ENCODE data around the gene POLD1.

GRCh38 chr19:50413096-50413495 is 28.9 kb downstream of the POLD1 start:
- TF ChIP-seq, protein P1, sequence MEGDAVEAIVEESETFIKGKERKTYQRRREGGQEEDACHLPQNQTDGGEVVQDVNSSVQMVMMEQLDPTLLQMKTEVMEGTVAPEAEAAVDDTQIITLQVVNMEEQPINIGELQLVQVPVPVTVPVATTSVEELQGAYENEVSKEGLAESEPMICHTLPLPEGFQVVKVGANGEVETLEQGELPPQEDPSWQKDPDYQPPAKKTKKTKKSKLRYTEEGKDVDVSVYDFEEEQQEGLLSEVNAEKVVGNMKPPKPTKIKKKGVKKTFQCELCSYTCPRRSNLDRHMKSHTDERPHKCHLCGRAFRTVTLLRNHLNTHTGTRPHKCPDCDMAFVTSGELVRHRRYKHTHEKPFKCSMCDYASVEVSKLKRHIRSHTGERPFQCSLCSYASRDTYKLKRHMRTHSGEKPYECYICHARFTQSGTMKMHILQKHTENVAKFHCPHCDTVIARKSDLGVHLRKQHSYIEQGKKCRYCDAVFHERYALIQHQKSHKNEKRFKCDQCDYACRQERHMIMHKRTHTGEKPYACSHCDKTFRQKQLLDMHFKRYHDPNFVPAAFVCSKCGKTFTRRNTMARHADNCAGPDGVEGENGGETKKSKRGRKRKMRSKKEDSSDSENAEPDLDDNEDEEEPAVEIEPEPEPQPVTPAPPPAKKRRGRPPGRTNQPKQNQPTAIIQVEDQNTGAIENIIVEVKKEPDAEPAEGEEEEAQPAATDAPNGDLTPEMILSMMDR (conservative IDR thresholded peaks at IDR 0.05; ENCODE audit: low read depth, low read length): no peak
- TF ChIP-seq EZH2 (IDR thresholded peaks at IDR 0.05; ENCODE audit: borderline replicate concordance, low read depth, low read length, poor library complexity, severe bottlenecking): no peak

Data from A673 (cell line).